Caco-2 (cell line): ENCODE data around the gene ZNF79. TPM values are rescaled to one million over a fixed set of nuclear protein-coding genes. Genes with fewer than 3 reads are reported as not detected.
A peak's percentile ranks its signal among the peaks of the same experiment; 100 is the strongest.

ENCODE experiments used
- BruUV-seq: library from RNA; stranded (reverse); fragments of 400-500 nt; replicated peaks from 2 replicates; lab custom pipeline; 2021; lab: Mats Ljungman, UMichigan
- CTCF ChIA-PET: fragments of 300-600 bp; sonication (Branson Sonifier 250); formaldehyde crosslinking; loops from one replicate; lab custom pipeline; 2022; ENCODE audit warnings: antibody characterized with exemption; lab: Charles Lee
- POLR2A ChIA-PET: fragments of 300-600 bp; sonication (Branson Sonifier 250); formaldehyde crosslinking; loops from one replicate; lab custom pipeline; 2022; ENCODE audit warnings: antibody characterized with exemption; lab: Charles Lee
- DNase-seq, 2 experiments: peaks; one replicate each; pipeline versions ENCODE4 v3.0.0 to v3.0.0-alpha.2; 2020 to 2022
- H3K27me3 ChIP-seq: replicated peaks from 2 replicates; pipeline ENCODE4 v1.6.0; 2011; ENCODE audit warnings: low read length; ENCODE audit not compliant: control insufficient read depth, insufficient read depth
- H3K36me3 ChIP-seq: 2 replicates; pipeline ENCODE4 v1.5.1; 2011; ENCODE audit warnings: low read length; ENCODE audit not compliant: control insufficient read depth, insufficient read depth
- H3K4me1 ChIP-seq: fragments of 250-450 bp; sonication (Bioruptor Pico); 2 replicates; pipeline ENCODE4 v1.5.1; 2020; ENCODE audit warnings: mild to moderate bottlenecking
- H3K4me3 ChIP-seq: 2 replicates; pipeline ENCODE4 v1.5.1; 2011; ENCODE audit warnings: low read depth, mild to moderate bottlenecking, control low read depth, low read length
- H3K9me3 ChIP-seq: fragments of 250-450 bp; sonication (Bioruptor Pico); 2 replicates; pipeline ENCODE4 v1.5.1; 2020; ENCODE audit warnings: mild to moderate bottlenecking, moderate library complexity
- H3K27ac Mint-ChIP-seq: one replicate; pipeline ENCODE4 v1.8.0; 2022; ENCODE audit warnings: mixed read lengths; ENCODE audit not compliant: unreplicated experiment
- H3K27me3 Mint-ChIP-seq: one replicate; pipeline ENCODE4 v1.8.0; 2022; ENCODE audit warnings: mixed read lengths; ENCODE audit not compliant: insufficient read depth, unreplicated experiment
- H3K36me3 Mint-ChIP-seq: one replicate; pipeline ENCODE4 v1.8.0; 2022; ENCODE audit warnings: mild to moderate bottlenecking, mixed read lengths; ENCODE audit not compliant: insufficient read depth, unreplicated experiment
- H3K4me1 Mint-ChIP-seq: one replicate; pipeline ENCODE4 v1.8.0; 2022; ENCODE audit warnings: low read depth, mixed read lengths; ENCODE audit not compliant: unreplicated experiment
- H3K4me3 Mint-ChIP-seq: one replicate; pipeline ENCODE4 v1.8.0; 2022; ENCODE audit warnings: mild to moderate bottlenecking, moderate library complexity, mixed read lengths; ENCODE audit not compliant: unreplicated experiment
- H3K9me3 Mint-ChIP-seq: one replicate; pipeline ENCODE4 v1.8.0; 2022; ENCODE audit warnings: mixed read lengths; ENCODE audit not compliant: unreplicated experiment
- CTCF ChIP-seq, 2 experiments: fragments of 200-600 bp in 1 of 2; IDR thresholded peaks; 1 replicate in 1 of 2; 2 replicates in 1 of 2; pipeline versions ENCODE4 v1.5.1 to v1.8.0; 2011 to 2022; ENCODE audit warnings: antibody characterized with exemption in 1 of 2, control low read depth in 1 of 2, inconsistent platforms in 1 of 2, low read depth in 1 of 2, low read length in 1 of 2, mild to moderate bottlenecking in 1 of 2, moderate library complexity in 1 of 2; ENCODE audit not compliant: insufficient read depth in 1 of 2, severe bottlenecking in 1 of 2, unreplicated experiment in 1 of 2
- intact Hi-C: fragments of 100-400 bp; cut with micrococcal nuclease; formaldehyde crosslinking; loops from one replicate; pipeline ENCODE4 v1.10.0; 2022; ENCODE audit not compliant: unreplicated experiment
- total RNA-seq: library from RNA; stranded (reverse); gene quantifications from 2 replicates; pipeline ENCODE4 v1.2.3, GENCODE V29; 2022

Gene ZNF79
- total RNA-seq, 1 experiment from 2014 or later: 9.2 TPM

DNA sequence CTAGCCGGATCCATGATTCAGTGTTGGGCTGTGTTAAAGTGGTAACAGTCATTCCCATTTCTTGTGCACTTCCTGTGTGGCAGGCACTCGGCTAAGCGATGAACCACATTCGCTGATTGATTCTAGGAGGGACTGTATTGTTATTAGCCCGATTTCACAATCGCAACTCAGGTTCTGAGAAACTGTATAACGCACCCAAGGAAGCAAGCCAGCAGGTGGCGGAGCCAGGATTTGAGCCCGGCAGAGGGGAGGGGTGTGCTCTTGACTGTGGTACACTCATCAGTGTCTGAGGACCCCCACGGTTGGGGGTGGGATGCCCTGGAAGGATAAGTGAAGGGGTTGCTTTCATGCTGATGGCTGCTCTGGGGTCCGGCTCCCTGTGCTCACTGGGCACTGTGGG lies 61.8 kb downstream of the ZNF79 start:
- intact Hi-C loops: no loop called here
- Histone ChIP-seq H3K36me3 (no peaks in the 10 kb centered on the region; the same call in none of the 2 replicates), H3K27me3 (no peaks in the 10 kb centered on the region), H3K4me3 (no peak overlapping the region), H3K4me1 (no peaks in the 10 kb centered on the region), H3K9me3 (no peaks in the 10 kb centered on the region)
- no peak overlapping the region for H3K4me3 Mint-ChIP-seq
- TF ChIP-seq CTCF (IDR thresholded peaks at IDR 0.05; ENCODE audit: insufficient read depth in 1 of 2, low read depth in 1 of 2, low read length in 1 of 2, severe bottlenecking in 1 of 2, unreplicated experiment in 1 of 2): no peak
- H3K4me1 Mint-ChIP-seq: no peaks in the 10 kb centered on the region
- ChIA-PET POLR2A (no interaction called here), CTCF (no interaction called here)
- no peak for DNase-seq
- H3K27ac Mint-ChIP-seq: no peak overlapping the region
- peaks cover 47% of the 10 kb centered on the region for H3K36me3 Mint-ChIP-seq
- H3K9me3 Mint-ChIP-seq: no peaks in the 10 kb centered on the region
- no peaks in the 10 kb centered on the region for H3K27me3 Mint-ChIP-seq
- no TSS peak for BruUV-seq

GRCh38 chr9:127488946-127489345 lies 64.8 kb downstream of the ZNF79 start:
- TF ChIP-seq CTCF (IDR thresholded peaks at IDR 0.05; ENCODE audit: insufficient read depth in 1 of 2, low read depth in 1 of 2, low read length in 1 of 2, severe bottlenecking in 1 of 2, unreplicated experiment in 1 of 2): no peak
- POLR2A ChIA-PET: no interaction called here
- intact Hi-C loops: no loop called here
- H3K9me3 Mint-ChIP-seq: no peaks in the 10 kb centered on the region
- no peak for DNase-seq
- Histone ChIP-seq H3K9me3 (no peaks in the 10 kb centered on the region), H3K4me3 (no peak overlapping the region), H3K4me1 (no peaks in the 10 kb centered on the region), H3K36me3 (no peaks in the 10 kb centered on the region; the same call in none of the 2 replicates), H3K27me3 (no peaks in the 10 kb centered on the region)
- H3K4me1 Mint-ChIP-seq: no peaks in the 10 kb centered on the region
- H3K27me3 Mint-ChIP-seq: no peaks in the 10 kb centered on the region
- no peak overlapping the region for H3K27ac Mint-ChIP-seq
- BruUV-seq: no TSS peak
- H3K4me3 Mint-ChIP-seq: no peak overlapping the region
- peaks cover 40% of the 10 kb centered on the region for H3K36me3 Mint-ChIP-seq
- CTCF ChIA-PET: no interaction called here

DNA sequence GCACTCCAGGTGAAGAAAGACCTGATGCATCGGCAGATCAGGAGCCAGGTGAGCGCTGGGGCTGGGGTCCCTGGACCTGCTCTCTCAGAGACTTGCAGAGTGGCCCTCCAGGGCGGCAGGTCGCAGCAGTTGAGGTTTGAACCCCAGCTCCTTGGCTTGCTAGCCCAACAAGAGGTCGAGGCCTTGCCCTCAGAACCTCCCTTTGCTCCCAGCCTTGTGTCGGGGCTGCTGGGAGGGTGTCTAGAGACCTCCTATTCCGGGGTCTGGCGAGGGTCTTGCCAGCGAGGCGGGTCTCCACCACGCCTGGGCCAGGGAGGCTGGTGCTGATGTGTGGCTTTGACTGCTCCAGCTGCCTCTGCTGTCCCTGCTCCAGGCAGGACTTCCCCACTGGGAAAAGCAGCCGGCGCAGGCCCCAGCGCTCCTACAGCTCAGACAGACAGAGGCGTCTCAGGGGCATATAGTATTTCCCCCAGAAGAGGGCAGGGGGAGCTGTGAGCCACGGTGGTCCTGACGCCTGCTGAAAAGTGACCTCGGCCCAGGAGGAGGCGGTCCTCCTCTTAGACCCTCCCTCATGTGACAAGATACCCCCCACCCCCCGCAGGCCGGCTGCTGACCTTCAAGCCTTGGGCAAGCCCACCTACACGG lies 65.4 kb downstream of the ZNF79 start:
- no TSS peak for BruUV-seq
- POLR2A ChIA-PET: no interaction called here
- Mint-ChIP-seq H3K27me3 (no peaks in the 10 kb centered on the region), H3K36me3 (peaks cover 34% of the 10 kb centered on the region), H3K4me3 (no peak overlapping the region), H3K4me1 (no peaks in the 10 kb centered on the region), H3K27ac (no peak overlapping the region), H3K9me3 (no peaks in the 10 kb centered on the region)
- Histone ChIP-seq H3K36me3 (no peaks in the 10 kb centered on the region; the same call in none of the 2 replicates), H3K27me3 (no peaks in the 10 kb centered on the region), H3K4me1 (no peaks in the 10 kb centered on the region), H3K4me3 (no peak overlapping the region), H3K9me3 (no peaks in the 10 kb centered on the region)
- peak in 1 of 2 experiments; percentile 43 for DNase-seq
- intact Hi-C loops: no loop called here
- CTCF ChIA-PET: interaction anchor here (0.6 to 1.0 kb wide), 2 partner anchors 49 to 245 kb away, joined by 3 to 4 read pairs; partner anchors contain the start of gene TOR2A
- peak in 1 of 2 experiments; percentile 25 for TF ChIP-seq CTCF (IDR thresholded peaks at IDR 0.05; ENCODE audit: insufficient read depth in 1 of 2, low read depth in 1 of 2, low read length in 1 of 2, severe bottlenecking in 1 of 2, unreplicated experiment in 1 of 2)
